HG02763 (cell line): ENCODE results near the gene HTR6.

Source experiments
- ATAC-seq: cut with Tn5 transposase; IDR thresholded peaks from one replicate; pipeline ENCODE4 v1.9.1; 2021; ENCODE audit warnings: mild to moderate bottlenecking, moderate library complexity; ENCODE audit not compliant: unreplicated experiment

HTR6 gene

DNA sequence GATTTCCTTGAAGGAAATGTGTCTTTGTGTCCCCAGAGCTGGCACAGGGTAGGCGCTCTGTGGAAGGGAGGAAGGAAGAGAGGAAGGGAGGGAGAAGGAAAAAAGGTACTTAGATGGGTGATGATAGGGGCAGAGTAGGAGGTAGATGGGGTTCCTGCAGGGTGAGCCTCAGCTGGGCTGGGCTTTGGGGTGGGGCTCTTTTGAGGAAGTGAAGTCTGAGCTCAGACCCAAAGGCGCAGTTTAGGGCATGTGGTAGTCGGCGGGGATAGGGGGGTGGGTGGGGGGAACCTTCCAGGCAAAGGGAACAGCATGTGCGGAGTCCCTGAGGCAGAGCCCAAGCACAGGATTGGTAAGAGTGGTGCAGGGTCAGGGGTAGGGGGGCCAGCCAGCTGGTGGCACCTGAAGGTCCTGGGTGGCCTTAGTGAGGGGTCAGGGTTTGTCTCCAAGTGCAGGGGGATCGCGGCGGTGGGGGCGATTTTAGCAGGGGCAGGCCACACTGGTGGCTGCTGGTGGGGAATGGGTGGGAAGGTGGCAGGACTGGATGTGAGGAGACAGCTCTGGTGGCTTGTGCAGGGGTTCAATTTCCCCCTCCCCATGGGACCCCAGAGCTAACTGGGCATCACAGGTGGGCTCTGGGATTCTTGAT, 8.4 kb upstream of the HTR6 start:
- no peak for ATAC-seq

DNA sequence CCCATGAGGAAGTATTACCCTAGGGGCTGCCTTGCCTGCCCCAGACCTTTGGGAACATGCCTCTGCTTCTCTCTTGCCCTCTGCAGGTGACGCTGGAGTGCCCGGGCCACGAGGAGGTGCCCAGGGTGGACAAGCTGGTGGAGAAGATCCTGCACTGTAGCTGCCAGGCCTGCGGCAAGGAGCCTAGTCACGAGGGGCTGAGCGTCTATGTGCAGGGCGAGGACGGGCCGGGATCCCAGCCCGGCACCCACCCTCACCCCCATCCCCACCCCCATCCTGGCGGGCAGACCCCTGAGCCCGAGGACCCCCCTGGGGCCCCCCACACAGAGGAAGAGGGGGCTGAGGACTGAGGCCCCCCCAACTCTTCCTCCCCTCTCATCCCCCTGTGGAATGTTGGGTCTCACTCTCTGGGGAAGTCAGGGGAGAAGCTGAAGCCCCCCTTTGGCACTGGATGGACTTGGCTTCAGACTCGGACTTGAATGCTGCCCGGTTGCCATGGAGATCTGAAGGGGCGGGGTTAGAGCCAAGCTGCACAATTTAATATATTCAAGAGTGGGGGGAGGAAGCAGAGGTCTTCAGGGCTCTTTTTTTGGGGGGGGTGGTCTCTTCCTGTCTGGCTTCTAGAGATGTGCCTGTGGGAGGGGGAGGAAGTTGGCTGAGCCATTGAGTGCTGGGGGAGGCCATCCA, 7.8 kb upstream of the HTR6 start:
- no peak for ATAC-seq

- no peak for ATAC-seq
These were observed 7.2 kb upstream of the HTR6 start for GRCh38 chr1:19657511-19657910.

- ATAC-seq = no peak
These were observed 6.5 kb upstream of the HTR6 start for GRCh38 chr1:19658186-19658585.

- ATAC-seq = no peak
These were observed 2.9 kb upstream of the HTR6 start for GRCh38 chr1:19661721-19662228.

- ATAC-seq = no peak
These were observed 2.4 kb upstream of the HTR6 start for GRCh38 chr1:19662313-19662712.

DNA sequence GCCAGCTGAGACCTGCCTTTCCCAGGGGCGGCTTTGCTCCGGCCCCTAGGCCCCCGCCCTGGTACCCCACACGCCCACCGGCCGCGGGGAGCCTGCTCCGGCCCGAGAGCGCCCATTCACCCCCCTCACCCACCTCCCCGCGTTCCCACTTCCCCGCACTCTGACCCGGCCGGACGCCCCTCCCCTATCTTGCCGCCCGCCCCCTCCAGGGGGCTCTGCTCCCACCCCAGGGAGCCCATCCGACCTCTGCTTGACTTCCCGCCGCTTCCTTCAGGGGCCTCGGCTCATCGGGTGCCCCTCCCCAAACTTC, 466 bp downstream of the HTR6 start:
- no peak for ATAC-seq

DNA sequence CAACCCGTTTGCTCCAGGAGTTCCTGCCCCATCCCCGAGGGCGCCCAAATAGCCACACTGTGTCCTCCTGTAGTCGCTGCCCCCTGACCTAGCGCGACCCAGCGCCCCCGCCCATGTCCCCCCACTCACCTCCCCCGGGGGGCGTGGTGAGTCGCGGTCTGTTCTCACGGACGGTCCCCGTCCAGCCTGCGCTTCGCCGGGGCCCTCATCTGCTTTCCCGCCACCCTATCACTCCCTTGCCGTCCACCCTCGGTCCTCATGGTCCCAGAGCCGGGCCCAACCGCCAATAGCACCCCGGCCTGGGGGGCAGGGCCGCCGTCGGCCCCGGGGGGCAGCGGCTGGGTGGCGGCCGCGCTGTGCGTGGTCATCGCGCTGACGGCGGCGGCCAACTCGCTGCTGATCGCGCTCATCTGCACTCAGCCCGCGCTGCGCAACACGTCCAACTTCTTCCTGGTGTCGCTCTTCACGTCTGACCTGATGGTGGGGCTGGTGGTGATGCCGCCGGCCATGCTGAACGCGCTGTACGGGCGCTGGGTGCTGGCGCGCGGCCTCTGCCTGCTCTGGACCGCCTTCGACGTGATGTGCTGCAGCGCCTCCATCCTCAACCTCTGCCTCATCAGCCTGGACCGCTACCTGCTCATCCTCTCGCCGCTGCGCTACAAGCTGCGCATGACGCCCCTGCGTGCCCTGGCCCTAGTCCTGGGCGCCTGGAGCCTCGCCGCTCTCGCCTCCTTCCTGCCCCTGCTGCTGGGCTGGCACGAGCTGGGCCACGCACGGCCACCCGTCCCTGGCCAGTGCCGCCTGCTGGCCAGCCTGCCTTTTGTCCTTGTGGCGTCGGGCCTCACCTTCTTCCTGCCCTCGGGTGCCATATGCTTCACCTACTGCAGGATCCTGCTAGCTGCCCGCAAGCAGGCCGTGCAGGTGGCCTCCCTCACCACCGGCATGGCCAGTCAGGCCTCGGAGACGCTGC, 1.1 kb downstream of the HTR6 start:
- ATAC-seq = no peak

GRCh38 chr1:19668888-19669287, 4.2 kb downstream of the HTR6 start:
- no peak for ATAC-seq

GRCh38 chr1:19670787-19671186, 6.1 kb downstream of the HTR6 start:
- ATAC-seq = no peak

DNA sequence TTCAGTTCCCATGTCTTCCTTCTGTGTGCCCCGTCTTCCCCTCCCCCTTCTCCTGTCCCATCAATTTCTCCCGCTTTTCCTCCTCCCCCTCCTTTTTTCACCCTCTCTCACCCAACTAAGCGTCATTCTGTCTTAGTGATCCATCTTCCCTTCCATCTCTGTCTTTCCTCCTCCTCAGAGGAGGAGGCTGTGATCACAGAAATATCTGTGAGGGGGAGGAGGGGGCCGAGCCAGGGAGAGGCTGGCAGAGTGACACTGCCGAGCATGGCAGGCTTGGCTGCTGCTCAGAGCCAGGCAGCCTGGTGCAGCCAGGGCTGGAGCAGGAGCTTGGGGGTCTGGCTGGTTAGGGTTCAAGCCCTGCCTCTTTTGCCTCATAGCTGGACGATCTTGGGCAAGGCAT, 7.6 kb downstream of the HTR6 start:
- no peak for ATAC-seq

DNA sequence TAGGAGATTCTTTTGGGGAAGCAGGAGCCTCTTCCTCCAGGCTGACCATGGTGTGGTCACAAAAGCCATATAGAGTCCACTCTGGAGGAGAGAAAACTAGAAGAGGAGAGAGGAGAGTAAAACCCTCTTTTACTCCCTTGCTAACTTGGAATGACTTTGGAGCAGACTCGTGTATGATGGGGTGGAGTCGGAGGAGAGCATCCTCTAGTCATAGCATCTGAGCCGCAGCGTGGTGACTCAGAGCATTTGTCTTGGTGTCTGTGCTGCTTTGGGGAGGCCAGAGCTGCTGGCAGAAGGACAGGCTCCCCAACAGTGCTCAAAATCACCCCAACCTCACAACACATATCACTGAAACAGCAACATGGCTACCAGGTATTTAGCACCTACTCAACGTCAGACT, 11.1 kb downstream of the HTR6 start:
- no peak for ATAC-seq

GRCh38 chr1:19676438-19676922, 11.8 kb downstream of the HTR6 start:
- no peak for ATAC-seq

- ATAC-seq = no peak
These were observed 13.8 kb downstream of the HTR6 start for GRCh38 chr1:19678493-19678892.

DNA sequence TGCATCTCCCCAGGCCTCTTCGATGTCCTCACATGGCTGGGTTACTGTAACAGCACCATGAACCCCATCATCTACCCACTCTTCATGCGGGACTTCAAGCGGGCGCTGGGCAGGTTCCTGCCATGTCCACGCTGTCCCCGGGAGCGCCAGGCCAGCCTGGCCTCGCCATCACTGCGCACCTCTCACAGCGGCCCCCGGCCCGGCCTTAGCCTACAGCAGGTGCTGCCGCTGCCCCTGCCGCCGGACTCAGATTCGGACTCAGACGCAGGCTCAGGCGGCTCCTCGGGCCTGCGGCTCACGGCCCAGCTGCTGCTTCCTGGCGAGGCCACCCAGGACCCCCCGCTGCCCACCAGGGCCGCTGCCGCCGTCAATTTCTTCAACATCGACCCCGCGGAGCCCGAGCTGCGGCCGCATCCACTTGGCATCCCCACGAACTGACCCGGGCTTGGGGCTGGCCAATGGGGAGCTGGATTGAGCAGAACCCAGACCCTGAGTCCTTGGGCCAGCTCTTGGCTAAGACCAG, 14.3 kb downstream of the HTR6 start:
- ATAC-seq = no peak

DNA sequence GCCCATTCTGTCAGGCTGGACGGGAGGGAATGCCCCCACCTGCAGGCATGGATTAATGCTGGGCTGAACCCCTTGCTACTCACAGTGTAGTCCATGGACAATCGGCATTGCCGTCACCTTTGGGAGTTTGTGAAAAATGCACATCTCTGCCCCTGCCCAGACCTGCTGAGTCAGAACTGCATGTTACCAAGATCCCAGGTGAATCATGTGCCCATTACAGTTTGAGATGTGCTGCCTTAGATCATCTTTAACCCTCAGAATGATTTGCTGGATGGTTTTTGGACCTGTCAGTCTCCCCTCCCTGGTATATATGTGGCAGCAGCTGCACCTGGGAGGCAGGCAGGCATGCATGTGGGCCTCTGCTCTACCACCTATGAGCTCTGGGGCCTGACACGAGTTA, 15.0 kb downstream of the HTR6 start:
- no peak for ATAC-seq

GRCh38 chr1:19680644-19681043, 16.0 kb downstream of the HTR6 start:
- no peak for ATAC-seq

DNA sequence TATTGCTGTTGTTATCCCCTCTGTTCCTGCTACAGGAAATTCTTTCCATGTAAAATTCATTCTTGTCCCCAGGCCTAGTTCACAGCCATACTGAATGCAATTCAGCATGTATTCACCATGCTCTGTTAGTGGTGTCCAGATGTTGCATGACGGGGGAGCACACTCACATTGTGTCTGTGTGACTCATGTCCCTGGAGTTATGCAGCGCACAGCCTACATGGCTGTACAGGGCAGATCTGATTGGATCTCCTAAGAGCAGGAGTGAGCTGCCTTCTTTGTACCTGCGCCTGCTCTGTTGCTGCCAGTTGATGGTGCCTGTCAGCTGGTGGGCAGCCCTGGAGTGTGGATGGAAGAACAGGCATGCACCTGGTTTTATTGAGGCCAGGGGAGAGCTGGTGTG, 17.6 kb downstream of the HTR6 start:
- no peak for ATAC-seq

DNA sequence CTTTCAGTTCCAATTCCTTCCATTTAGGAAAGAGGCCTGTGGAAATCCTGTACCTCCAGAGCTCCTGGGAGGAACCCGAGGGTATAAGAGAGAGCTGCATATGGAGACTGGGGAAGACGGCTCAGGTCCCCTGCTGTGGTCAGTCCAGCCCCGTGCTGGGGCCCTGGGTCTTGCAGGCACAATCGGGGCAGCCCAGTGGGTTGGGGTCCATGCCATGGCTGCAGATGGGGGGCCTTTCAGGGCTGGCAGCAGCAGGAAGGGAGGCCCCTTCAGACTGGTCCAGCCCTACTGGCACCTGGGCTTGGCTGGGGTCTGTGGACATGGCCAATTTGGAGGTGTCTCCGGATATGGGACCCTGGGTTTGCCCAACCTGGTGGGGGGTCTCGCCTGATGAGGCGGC, 18.2 kb downstream of the HTR6 start:
- ATAC-seq = no peak

GRCh38 chr1:19683351-19683750, 18.7 kb downstream of the HTR6 start:
- no peak for ATAC-seq

DNA sequence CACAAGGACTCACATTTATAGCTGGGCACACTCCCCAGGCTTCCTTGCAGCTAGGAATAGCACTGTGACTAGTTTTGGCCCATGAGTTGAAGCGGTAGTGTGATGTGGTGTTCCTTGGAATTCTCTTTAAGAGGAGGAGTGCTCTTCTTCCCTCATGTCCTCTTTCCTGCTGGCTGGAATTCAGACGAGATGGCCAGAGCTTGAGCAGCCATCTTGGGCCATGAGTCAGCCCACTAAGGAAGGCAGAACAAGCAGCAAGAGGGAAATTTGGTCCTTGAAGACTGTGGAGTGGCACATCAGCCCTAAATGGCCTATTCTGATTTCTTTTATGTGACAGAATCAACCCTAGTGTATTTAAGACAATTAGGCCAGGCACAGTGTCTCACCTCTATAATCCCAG, 20.0 kb downstream of the HTR6 start:
- ATAC-seq = no peak
